Mucosa of descending colon (tissue), 3 donors: ENCODE measurements around the gene G3BP1. TPM values are rescaled to one million over a fixed set of nuclear protein-coding genes. Genes with fewer than 3 reads are reported as not detected.

Experiments used
- ATAC-seq: fragments of 200-7000 bp; cut with Tn5 transposase; one replicate; pipeline ENCODE4 v1.9.1; 2020; ENCODE audit warnings: mild to moderate bottlenecking, moderate library complexity
- DNase-seq, 3 donors: peaks; one replicate each; pipeline ENCODE4 v3.0.0-alpha.2; 2020
- H3K36me3 ChIP-seq: fragments of 200-600 bp; one replicate; pipeline ENCODE4 v1.8.0; 2021; ENCODE audit warnings: low read depth, mild to moderate bottlenecking
- H3K4me1 ChIP-seq: fragments of 200-600 bp; one replicate; pipeline ENCODE4 v1.8.0; 2021; ENCODE audit warnings: low read depth, mild to moderate bottlenecking
- H3K4me3 ChIP-seq: fragments of 200-600 bp; one replicate; pipeline ENCODE4 v1.8.0; 2021; ENCODE audit warnings: mild to moderate bottlenecking
- H3K9me3 ChIP-seq: fragments of 200-600 bp; one replicate; pipeline ENCODE4 v1.8.0; 2021; ENCODE audit warnings: mild to moderate bottlenecking
- intact Hi-C, 2 donors: fragments of 100-400 bp; cut with DNase I in 1 of 2; cut with micrococcal nuclease in 1 of 2; formaldehyde crosslinking; loops; one replicate each; pipeline versions ENCODE4 v1.11.0 to v1.11.1; 2022; cut with DNase I, micrococcal nuclease
- total RNA-seq, 3 donors: library from RNA; stranded (reverse); fragmentation: NEBNext Ultra II Directional in 2 of 3; extraction: Animal tissue kit (Norgen Biotek cat#: 25700) in 2 of 3; gene quantifications; one replicate each; pipeline versions ENCODE4 v1.2.1 to v1.2.4, GENCODE V29; 2021 to 2023
- TF ChIP-seq, protein P1 (sequence below): fragments of 200-600 bp; IDR thresholded peaks from one replicate; pipeline ENCODE4 v1.8.0; 2022; ENCODE audit warnings: antibody characterized with exemption, mild to moderate bottlenecking
- donor health status: DM: no; HTN: no; CAD: no; lungs with moderate emphysema.
- donor health status: DM: no; HTN: no; CAD: no.
- donor health status: DM: no; HTN: yes; CAD: no.

Gene G3BP1
- total RNA-seq, 3 donors from 2014 or later = 121 to 132 (median 127) TPM

DNA sequence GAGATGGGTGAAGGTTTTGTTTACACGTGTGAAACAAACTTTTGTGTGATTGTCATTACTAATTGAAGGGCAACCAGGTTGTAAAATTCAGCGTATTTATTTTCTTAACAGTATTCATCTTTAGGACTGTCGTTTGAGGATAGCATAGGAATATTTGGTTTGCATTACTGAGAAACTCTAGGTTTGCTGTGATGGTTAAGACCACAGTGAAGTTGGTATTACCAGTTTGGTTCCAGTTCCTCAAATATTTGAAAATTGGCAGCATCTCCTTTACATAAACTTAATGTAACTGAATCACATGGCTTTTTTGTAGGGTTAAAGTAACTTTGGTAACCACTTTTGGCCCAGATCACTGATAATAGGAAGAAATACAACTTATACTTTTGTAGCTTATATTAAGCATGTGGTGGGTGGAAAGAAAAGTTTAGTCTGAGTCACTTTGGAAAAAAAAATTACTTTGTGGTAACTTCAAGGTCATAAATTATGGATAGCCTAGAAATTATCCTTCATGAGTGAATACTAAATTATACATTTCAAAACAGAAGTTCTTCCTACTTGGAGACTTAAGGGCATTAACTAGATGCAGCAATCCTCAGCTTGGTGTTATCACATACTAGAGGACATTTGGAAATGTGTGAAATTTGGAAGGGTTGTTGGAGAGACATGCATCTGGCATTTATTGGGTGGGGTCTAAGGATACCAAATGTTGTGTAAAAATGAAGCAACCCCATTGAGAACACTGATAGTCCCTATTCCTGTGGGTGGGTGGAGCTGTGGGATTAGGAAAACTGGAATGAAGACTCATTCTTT lies 33.9 kb downstream of the G3BP1 start:
- Histone ChIP-seq H3K4me3 (no peak overlapping the region), H3K4me1 (no peaks in the 10 kb centered on the region), H3K36me3 (no peaks in the 10 kb centered on the region), H3K9me3 (no peaks in the 10 kb centered on the region)
- intact Hi-C loops = no loop called here
- TF ChIP-seq, protein P1, sequence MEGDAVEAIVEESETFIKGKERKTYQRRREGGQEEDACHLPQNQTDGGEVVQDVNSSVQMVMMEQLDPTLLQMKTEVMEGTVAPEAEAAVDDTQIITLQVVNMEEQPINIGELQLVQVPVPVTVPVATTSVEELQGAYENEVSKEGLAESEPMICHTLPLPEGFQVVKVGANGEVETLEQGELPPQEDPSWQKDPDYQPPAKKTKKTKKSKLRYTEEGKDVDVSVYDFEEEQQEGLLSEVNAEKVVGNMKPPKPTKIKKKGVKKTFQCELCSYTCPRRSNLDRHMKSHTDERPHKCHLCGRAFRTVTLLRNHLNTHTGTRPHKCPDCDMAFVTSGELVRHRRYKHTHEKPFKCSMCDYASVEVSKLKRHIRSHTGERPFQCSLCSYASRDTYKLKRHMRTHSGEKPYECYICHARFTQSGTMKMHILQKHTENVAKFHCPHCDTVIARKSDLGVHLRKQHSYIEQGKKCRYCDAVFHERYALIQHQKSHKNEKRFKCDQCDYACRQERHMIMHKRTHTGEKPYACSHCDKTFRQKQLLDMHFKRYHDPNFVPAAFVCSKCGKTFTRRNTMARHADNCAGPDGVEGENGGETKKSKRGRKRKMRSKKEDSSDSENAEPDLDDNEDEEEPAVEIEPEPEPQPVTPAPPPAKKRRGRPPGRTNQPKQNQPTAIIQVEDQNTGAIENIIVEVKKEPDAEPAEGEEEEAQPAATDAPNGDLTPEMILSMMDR = no peak
- no peak for ATAC-seq
- no peak for DNase-seq

DNA sequence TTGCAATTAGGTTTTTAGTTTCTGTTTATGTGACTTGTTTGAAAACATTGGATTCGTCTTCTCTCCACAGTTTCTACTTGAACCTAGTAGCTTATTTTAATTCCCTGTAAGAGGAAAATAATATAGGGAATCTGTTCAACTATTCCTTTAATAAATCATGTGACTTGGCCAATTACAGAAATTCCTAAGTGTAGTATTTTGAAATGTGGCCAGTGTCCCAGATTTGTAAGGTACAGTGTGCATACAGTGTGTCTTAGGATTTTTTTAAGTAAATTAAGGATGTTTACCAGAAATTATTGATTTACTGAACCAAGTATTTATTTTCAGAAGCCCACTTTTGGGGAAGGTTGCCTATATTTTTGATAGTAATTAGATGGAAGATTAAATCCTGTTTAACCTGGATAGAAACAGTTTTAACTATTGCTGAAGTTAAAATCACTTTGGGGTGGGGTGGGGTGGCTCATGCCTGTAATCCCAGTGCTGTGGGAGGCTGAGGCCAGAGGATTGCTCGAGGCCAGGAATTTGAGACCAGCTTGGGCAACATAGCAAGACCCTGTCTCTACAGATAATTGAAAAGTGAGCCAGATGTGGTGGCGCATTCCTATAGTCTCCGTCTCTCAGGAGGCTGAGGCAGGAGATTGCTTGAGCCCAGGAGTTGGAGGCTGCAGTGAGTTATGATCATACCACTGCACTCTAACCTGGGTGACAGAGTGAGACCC lies 36.9 kb downstream of the G3BP1 start:
- intact Hi-C loops = no loop called here
- no peaks in the 10 kb centered on the region for H3K36me3 ChIP-seq
- ATAC-seq = no peak

DNA sequence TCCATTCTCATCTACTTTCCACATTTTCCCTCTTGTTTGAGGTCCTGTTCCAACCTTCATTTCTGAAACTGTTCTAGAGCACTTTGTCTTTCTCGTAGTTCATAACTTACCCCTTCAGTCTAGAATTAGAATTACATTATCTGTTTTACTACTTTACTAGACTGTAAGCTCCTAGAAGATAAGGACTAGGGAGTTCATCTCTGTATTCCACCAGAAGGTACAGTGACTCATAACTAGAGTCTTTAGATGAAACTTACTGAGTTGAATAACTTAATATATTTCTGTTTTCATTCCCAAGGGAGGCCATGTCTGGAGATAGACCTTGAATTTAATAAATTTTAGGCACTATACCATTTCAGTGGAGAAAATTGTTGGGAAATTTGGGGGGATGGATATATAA lies 38.7 kb downstream of the G3BP1 start:
- ATAC-seq (no peak), DNase-seq (no peak)
- Histone ChIP-seq H3K4me3 (no peak overlapping the region), H3K9me3 (no peaks in the 10 kb centered on the region), H3K4me1 (no peaks in the 10 kb centered on the region), H3K36me3 (no peaks in the 10 kb centered on the region)
- TF ChIP-seq, protein P1 = no peak
- intact Hi-C loops = no loop called here

More for the DNA sequence above, 36.9 kb downstream of the G3BP1 start:
- Histone ChIP-seq H3K9me3 (no peaks in the 10 kb centered on the region), H3K4me1 (no peaks in the 10 kb centered on the region), H3K4me3 (no peak overlapping the region)
- TF ChIP-seq, protein P1 = no peak
- no peak for DNase-seq

DNA sequence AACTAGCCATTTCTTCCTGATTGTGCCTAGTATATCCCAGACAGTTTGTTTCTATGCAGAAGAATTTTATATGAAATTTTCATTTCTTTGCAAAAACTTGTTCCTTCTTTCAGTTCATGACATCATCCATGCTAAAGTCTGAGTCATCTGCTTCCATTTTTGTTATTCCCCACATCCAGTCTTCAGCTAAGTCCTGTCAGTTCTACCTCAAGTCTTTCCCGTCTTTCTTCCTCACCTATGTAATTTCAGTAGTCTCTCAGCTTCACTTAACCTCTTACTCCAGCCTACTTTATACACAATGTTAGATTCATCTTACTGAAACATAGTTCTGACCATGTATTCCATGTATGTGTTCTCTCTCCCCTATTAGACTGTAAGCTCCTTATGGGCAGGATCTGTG lies 39.1 kb downstream of the G3BP1 start:
- intact Hi-C loops = no loop called here
- DNase-seq = no peak
- H3K9me3 ChIP-seq = no peaks in the 10 kb centered on the region
- TF ChIP-seq, protein P1 = no peak
- H3K4me1 ChIP-seq = no peaks in the 10 kb centered on the region
- no peak overlapping the region for H3K4me3 ChIP-seq
- no peak for ATAC-seq
- no peaks in the 10 kb centered on the region for H3K36me3 ChIP-seq

DNA sequence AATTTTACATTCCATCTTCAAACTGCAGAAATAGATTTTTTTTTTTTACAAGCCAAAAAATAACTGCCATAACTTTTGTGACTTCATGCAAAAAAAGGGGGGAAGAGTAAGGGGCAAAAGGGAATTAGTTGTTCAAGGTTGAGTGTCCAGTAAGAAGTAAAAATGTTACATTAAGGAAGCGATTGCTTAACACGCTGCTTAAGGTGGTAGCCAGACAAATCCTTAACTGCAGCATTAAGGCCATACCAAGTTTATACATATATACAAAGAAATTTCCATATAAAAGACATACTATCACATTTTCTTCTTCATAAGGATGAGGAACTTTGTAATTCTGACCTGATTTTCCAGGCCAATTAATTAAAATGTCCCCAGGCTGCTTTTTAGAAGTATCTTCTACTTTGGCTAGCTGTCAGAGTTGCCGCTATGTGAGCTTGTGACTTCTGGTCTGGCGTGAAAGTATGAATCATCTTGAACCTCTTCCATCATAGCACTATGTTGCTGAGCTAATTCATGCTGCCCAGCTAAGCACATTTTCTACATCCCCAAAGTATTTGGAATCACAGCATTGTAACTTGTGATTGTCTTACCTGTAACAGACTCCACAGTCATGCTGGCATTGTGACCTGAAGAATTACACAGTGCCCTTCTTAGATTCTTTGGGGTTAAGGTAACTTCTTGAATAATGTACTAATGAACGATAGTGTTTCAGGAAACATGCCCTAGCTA lies 40.0 kb downstream of the G3BP1 start:
- TF ChIP-seq, protein P1 = no peak
- H3K4me3 ChIP-seq = no peak overlapping the region
- H3K4me1 ChIP-seq = no peaks in the 10 kb centered on the region
- no peak for DNase-seq
- intact Hi-C loops = no loop called here
- H3K9me3 ChIP-seq = no peaks in the 10 kb centered on the region
- ATAC-seq = no peak
- H3K36me3 ChIP-seq = no peaks in the 10 kb centered on the region
